Measurements from ENCODE around the gene TXN.

TXN gene

DNA sequence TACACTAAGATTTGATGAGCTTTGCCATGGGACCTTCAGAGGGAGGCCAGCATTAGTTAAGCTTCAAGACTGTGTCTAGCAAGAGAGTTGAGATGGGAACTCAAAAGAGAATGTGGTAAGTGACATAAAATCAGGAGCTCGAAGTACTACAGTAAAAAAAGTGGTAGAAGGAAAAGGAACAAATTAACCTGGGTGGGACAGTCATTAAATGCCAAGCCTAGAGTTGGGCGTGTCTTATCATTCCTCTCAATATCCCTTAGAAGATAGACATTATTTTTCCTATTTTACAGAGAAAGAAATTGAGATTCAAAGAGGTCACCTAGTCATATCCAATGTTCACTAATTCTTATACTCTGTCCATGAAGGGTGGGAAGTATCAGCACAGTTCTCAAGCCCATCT is 3.3 kb upstream of the TXN start:
- DNase-seq (ENCODE audit: extremely low read depth, low read depth), result no peak
- H3K4me3 ChIP-seq (replicated peaks; ENCODE audit: low read depth, low read length), result no peak overlapping the region
- TF ChIP-seq, protein P1, sequence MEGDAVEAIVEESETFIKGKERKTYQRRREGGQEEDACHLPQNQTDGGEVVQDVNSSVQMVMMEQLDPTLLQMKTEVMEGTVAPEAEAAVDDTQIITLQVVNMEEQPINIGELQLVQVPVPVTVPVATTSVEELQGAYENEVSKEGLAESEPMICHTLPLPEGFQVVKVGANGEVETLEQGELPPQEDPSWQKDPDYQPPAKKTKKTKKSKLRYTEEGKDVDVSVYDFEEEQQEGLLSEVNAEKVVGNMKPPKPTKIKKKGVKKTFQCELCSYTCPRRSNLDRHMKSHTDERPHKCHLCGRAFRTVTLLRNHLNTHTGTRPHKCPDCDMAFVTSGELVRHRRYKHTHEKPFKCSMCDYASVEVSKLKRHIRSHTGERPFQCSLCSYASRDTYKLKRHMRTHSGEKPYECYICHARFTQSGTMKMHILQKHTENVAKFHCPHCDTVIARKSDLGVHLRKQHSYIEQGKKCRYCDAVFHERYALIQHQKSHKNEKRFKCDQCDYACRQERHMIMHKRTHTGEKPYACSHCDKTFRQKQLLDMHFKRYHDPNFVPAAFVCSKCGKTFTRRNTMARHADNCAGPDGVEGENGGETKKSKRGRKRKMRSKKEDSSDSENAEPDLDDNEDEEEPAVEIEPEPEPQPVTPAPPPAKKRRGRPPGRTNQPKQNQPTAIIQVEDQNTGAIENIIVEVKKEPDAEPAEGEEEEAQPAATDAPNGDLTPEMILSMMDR (IDR thresholded peaks at IDR 0.05; ENCODE audit: low read depth, low read length, missing control alignments), result no peak

DNA sequence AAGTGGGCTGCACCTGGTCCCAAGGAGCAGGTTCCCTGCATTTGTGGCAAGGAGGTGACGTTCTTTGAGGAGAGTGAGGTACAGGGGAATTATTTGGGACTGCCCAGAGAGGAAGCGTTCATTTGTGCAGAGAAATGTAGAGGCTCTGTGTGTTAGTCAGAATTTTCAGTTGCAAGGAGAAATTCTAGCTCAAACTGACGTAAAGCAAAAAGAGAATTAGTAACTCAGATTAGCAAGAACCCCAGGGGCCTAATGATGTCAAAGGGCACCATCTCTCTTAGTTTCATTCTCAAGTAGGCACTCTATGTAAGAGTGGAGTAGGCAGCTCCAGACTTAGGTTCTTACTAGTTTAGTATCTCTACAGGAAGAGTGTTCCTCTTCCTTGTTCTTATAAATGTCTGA is 2.4 kb upstream of the TXN start:
- no peak overlapping the region for H3K4me3 ChIP-seq (replicated peaks; ENCODE audit: low read depth, low read length)
- TF ChIP-seq, protein P1 (IDR thresholded peaks at IDR 0.05; ENCODE audit: low read depth, low read length, missing control alignments), result no peak
- DNase-seq (ENCODE audit: extremely low read depth, low read depth), result no peak

DNA sequence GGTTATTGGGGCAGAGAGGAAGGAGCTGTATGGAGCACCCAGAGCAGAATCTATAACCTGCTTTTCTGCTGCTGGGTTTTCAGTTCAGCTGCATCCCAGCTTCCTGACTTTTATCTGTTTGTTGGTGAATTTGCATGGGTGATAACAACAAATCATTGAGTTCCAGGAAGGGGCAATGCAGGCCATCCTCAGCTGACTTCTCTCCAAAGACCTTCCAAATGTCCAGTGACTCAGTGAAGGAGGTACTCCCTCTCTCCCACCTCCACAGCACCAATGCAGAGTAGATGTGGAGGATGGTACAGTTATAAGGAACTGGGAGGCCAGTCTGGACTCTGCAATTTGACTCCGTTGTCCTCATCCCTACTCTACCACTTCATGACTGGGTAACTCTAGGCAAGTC is 1.6 kb upstream of the TXN start:
- TF ChIP-seq, protein P1 (IDR thresholded peaks at IDR 0.05; ENCODE audit: low read depth, low read length, missing control alignments), result no peak
- peak overlapping the region; percentile 88 for H3K4me3 ChIP-seq (replicated peaks; ENCODE audit: low read depth, low read length)
- no peak for DNase-seq (ENCODE audit: extremely low read depth, low read depth)

DNA sequence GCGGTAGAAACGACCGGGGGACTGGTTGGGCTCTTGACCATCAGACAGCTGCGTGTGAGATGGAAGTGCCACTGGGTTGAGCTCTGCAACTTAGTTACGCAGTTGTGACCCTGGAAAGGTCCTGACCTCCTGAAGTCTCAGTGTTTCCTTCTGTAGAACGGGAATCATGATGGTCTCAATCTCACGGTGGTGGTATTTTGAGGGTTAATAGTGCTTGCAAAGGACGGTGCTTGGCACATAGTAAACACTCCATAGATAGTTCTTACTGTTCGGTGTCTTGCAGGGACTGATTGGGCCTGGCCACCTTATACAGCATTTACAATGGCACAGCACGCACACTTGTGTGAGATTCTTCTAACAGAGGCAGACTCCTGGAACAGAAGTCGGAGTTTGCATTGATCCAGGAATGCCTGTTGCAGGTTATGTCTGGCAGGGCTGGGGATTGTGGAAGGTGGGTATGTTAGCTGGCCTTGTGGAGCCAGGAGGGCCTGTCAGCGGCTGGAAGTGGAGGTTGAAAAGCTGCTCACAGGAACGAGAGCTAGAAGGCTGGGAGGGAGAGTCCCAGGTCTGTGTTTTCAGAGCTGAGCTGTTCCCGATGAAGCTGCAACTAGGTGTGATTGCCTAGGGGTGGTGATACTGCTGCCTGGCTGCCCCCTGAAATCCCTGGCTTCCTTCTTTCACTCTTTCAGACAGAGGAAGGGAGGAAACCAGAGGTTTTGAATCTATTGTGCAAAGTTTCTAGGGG is 962 bp upstream of the TXN start:
- H3K4me3 ChIP-seq (replicated peaks; ENCODE audit: low read depth, low read length), result peak overlapping the region; percentile 88
- TF ChIP-seq, protein P1 (IDR thresholded peaks at IDR 0.05; ENCODE audit: low read depth, low read length, missing control alignments), result no peak
- DNase-seq (ENCODE audit: extremely low read depth, low read depth), result no peak

DNA sequence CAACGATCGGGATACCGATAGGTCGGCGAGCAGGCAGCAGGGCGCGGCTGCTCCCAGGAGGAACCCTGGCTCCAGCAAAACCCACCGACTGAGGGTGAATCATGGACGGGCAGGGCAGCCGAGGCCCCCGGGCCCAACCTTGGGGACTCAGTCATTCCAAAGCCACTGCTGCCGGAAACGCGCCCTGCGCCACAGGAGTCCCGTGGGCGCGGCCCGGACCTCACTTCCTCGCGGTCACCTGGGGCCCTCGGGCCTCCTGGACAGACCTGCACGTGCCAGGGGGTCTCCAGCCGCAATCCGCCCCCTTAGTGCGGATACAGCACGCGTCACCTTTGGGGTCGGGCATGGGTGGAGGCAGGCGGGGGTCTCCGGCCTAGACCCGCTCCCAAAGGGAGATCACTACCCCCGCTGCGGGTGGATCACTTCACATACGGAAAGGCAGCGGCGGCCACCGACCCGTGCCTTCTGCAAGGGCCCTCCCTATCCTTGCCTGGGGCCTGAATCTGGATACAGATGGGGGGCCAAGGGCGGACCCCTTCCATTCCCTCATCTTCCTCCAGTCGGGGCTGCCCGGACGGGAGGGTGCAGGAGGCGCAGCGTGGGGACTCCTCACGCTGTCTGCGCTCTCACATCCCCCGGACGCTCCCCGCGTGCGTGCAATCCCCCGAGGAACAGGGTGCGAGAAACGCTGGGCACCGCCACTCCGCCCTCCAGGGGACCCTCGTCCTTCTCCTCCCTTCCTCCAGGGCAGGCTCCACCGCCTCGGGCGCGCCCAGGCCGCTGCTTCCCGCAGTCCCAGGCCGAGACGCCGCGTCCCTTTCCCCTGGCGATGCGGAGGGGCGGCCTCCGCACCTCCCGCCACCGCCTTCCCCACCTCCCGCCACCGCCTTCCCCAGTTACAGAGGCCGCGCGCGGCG is 586 bp downstream of the TXN start:
- DNase-seq (ENCODE audit: extremely low read depth, low read depth), result no peak
- H3K4me3 ChIP-seq (replicated peaks; ENCODE audit: low read depth, low read length), result peak overlapping the region; percentile 88
- TF ChIP-seq, protein P1 (IDR thresholded peaks at IDR 0.05; ENCODE audit: low read depth, low read length, missing control alignments), result no peak

DNA sequence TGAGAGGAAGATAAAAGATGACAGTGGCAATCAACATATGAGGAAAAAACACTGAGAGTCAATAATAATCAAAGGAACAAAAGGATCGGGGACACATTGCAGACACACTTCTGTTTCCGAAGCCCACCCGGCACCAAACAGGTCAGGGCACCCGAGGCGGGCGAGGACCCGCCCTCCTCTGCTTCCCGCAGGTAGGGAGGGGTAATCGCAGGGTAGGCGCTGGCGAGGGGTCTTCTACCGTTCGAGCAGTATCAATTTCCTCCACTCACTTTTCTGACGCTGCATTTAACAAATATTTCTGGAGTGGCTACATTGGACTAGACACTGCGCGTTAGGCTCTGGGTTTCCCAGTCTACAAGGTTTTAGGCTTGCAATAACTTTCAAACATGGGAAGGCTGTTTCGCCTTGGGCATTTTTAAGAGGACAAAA is 1.3 kb downstream of the TXN start:
- TF ChIP-seq, protein P1 (IDR thresholded peaks at IDR 0.05; ENCODE audit: low read depth, low read length, missing control alignments), result no peak
- H3K4me3 ChIP-seq (replicated peaks; ENCODE audit: low read depth, low read length), result peak overlapping the region; percentile 88
- DNase-seq (ENCODE audit: extremely low read depth, low read depth), result no peak
